GM12872 (cell line): Measurements from ENCODE around the gene MACO1.

Experiments used
- CTCF ChIP-seq: IDR thresholded peaks from 3 replicates; pipeline ENCODE4 v1.5.1; 2011; ENCODE audit warnings: low read depth, mild to moderate bottlenecking, low read length, moderate library complexity; ENCODE audit not compliant: insufficient read depth

Gene MACO1

GRCh38 chr1:25451908-25452307 is 21.2 kb downstream of the MACO1 start:
- TF ChIP-seq CTCF: no peak

GRCh38 chr1:25456502-25456901 is 25.8 kb downstream of the MACO1 start:
- TF ChIP-seq CTCF: no peak

GRCh38 chr1:25458541-25459298 is 28.0 kb downstream of the MACO1 start:
- no peak for TF ChIP-seq CTCF

- no peak for TF ChIP-seq CTCF
These were observed 29.3 kb downstream of the MACO1 start for GRCh38 chr1:25460020-25460419.

GRCh38 chr1:25461849-25462248 is 31.2 kb downstream of the MACO1 start:
- no peak for TF ChIP-seq CTCF

GRCh38 chr1:25462732-25463131 is 32.0 kb downstream of the MACO1 start:
- no peak for TF ChIP-seq CTCF

GRCh38 chr1:25467193-25467592 is 36.5 kb downstream of the MACO1 start:
- no peak for TF ChIP-seq CTCF
